NCI-H2029 (cell line): ENCODE measurements around the gene PRKN.

Experiments
- DNase-seq: peaks from one replicate; lab custom pipeline; 2025; lab: John Stamatoyannopoulos, UW

PRKN gene

DNA sequence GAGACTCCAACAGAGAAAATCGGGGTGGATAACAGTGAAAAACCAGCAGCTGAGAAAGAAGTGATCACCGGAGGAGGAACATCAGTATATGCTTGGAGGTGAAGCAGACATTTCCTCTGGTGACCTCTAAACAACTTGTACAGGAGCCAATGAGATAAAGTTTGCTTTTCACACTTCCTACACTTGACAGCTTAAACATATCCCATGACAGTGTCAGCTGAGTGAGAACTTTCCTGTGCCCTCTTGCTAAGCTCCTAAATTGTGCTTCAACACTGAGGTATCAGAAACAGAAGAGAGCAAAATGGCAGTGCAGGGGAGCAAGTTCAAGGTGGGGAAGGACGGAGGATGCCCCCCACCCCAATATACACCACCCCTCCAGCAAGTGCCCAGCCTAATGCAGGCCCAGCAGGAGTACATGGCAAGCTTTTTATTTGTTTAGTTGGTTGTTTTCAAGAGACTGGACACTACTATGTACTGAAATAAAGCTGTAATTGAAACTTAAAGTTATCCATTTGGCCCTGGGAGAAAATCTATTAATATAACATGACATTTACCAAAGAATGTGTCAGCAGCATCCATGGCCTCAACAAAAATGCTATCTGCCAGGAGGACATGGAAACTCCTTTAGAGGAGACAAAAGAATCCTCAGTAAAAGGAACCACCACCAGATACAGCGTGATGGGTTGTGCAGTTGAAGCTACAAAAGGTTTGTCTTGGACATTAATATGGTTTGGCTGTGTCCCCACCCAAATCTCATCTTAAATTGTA is 540.2 kb downstream of the PRKN start:
- no peak for DNase-seq

GRCh38 chr6:162184465-162184864 is 543.1 kb downstream of the PRKN start:
- no peak for DNase-seq

DNA sequence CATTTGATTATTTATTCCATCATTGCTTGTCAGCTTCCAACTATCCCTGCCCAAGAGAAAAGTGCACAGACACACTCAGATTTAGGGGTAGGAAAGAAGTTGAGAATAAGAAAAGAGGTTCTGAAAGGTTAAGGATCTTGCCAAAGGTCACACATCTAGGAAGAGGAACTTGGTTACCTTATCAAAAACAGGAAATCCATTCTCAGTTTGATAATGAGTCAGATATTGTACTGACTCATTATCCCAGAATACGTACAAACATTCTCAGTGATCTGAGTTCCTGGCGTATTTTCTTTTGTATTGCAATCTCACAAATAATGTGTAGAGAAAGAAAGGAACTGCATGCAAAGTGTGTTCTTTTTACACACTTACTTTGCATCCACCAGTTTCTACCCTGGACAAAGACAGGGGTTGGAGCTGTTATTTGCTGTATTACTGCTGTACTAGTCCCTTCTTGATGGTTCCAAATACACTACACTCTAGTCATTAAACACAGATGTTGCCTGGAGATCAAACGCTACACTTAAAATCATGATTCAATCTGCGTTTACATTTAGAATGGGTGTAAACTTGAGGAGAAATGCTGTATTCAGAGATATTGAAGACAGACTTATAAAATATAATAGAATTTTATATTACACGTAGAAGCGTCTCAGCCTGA is 545.7 kb downstream of the PRKN start:
- no peak for DNase-seq

GRCh38 chr6:162181111-162181510 is 546.5 kb downstream of the PRKN start:
- no peak for DNase-seq

DNA sequence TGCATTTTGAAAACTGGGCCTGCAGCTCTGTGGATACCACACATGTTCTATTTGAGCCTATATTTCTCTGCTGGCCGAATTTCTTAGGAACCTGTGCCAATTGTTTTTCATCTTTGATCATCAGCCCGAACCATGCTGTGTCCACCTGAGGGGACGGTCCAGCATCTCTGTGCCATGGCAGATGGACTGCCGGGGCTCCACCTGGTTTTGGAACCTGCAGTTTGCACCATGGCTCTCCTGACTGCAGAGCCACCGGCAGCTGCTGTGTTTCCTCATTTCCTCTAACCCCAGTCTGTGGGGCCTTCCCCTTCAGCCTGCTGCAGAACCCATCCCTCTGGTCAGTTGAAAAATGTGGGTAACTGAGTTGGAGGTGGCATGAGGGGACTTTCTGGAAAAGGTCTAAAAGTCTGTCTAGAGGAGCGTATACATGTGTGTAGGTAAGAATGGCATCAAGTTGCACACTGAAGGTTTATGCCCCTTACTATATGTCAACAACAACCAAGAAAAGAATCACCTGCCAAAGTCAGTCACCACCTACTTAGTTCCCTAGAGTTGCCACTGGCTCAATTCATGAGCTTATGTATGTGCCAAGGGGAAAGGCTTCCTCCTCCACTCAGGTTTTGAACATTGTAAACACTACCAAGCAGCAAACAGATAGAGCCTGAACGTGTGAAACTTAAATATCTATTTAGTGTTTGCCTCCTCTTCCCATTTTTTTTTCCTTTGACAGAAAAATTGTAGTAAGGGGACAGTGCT is 548.2 kb downstream of the PRKN start:
- no peak for DNase-seq

- DNase-seq = no peak
Observed at GRCh38 chr6:162178666-162179065, 548.9 kb downstream of the PRKN start.

DNA sequence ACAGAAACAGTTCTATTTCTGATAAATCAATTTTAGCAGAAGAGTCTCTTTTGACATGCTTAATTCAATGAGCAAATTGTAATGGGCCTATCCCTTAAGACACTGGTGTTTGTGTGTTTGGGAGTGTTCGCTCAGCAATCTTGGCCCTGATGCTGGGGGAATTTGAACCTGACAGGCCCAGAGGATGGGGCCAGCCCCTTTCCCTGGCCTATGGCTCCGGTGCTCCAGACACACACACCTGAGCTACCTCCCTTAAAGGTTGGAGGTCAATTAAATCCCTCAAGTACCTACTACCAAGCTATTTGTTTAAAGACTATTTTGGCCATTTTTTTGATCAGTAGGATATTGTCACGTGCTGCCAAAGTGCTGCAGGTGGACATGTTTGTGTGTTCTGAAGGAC is 549.3 kb downstream of the PRKN start:
- no peak for DNase-seq

DNA sequence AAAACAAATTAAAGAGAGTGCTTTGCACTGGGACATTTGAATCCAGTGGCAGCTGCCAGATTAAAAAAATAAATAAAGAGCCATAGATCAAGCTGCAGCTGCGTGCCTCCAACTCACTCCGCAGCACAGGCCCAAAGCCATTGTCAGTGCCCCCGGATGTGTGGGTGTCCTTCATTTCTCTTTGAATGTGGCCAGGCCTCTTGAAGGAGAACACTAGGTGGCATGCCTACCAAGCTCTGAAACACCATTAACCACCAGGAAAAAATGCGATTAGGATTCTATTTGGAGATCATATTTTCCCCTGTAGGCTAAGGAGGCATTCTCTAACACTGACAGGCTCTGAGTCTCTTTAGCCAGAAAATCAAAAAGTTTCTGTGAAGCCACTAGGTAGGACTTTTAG is 549.8 kb downstream of the PRKN start:
- DNase-seq = no peak

DNA sequence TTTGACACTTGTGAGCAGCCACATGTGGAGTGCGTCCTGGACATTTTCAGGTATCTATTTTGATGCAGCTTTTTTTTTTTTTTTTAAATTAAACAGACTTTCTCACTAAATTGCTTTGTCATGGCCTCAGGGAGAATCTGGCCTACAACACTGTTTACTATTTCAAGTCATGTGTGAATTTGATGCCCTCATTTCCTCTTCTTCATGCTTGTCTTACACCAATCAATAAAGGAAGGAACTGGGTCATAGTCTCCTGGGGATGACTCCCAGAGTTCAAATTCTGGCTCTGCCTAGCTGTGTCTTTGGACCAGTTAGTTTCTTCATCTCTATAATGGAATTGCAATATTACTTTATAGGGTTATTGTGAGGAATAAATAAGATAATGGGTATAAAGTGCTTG is 554.1 kb downstream of the PRKN start:
- no peak for DNase-seq

GRCh38 chr6:162165479-162165878 is 562.1 kb downstream of the PRKN start:
- no peak for DNase-seq

DNA sequence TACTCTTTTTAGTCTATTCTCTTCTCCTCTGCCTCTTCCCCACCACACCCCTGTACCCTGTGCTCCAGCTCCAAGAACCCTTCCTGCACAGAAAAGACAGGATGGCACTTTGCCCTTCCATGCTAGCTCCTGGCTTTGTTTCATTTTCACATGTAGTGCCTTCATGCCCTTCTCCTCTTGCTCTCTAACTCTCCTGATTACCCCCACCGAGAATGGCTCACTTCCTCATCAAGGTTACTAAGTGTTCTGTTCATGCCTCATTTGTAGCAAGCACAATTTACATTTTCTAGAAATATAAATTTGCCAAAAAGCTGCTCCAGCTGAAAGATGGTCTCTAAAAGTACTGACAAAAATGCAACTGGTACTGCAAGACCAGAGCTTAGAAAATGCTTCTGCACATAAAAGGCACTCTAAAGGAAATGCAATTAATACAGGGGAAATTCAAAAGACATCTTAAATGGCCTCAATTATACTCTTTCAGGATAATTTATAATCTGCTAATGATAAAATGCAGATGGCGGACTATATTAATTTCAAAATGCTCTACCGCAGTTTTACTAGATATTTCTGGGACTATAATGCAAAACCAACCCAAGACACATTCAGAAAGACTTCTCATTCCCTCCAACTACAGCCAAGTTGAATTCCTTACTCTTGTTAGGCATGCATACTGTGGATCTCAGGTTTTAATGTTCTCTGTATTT is 570.2 kb downstream of the PRKN start:
- DNase-seq = no peak

DNA sequence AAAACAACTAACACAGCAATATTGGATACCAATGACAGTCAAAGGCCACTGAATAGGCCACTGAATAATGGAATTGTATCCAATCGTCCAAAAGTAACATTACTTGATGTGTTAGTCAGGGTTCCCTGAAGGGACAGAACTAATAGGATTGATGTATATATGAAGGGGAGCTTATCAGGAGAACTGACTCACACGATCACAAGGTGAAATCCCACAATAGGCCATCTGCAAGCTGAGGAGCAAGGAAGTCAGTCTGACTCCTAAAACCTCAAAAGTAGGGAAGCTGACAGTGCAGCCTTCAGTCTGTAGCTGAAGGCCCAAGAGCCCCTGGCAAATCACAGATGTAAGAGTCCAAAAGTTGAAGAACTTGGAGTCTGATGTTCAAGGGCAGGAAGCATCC is 571.4 kb downstream of the PRKN start:
- no peak for DNase-seq

- DNase-seq = no peak
Observed at GRCh38 chr6:162154930-162155329, 572.6 kb downstream of the PRKN start.

GRCh38 chr6:162154001-162154400 is 573.6 kb downstream of the PRKN start:
- DNase-seq = no peak

DNA sequence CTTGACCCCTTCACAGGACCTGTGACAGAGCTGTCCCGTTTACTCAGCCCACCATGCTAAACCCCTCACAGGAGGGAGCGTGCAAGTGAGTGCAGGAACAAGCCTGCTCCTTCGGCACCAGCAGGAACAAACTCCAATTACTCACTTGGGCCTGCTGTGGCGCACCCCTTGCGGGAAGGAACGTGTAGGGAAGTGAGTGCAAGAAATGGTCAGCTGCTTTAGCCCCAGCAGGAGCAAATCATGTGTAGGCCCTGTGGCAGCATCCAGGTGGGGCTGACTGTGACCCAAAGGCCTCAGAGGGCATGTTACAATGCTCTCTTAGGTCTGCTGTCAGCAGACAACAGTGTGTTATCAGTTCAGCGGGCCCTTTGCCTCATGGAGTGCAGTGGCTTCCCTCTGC is 574.4 kb downstream of the PRKN start:
- DNase-seq = no peak

DNA sequence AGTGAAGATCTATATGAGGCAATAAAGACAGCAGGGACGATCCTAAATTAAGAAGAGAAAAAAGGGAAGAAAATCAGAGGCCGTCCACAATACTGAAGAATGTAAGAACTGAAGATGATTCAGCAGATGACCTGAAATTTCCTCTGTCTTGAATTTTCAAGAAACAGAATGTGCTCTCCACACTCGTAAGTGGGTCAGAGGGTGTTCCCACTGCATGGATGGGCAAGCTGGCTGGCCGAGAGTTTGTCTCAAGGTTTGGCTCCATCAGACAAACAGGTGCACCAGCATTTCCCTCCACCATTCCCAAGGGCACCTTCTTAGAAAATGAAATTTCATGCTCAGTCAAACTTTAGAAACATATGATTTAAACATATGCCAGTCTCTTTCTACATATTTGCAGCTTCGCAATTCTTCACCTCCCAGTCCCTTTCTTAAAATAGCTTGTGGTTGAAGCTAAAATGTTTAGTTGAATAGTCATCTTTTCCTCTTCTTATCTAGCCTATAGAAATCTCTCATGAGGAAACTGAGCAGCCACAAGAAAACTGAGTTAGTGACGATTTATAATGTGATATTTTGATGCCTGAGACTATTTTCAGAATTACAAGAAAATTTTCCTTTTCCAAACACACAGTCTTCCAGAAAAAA is 576.4 kb downstream of the PRKN start:
- DNase-seq = no peak

DNA sequence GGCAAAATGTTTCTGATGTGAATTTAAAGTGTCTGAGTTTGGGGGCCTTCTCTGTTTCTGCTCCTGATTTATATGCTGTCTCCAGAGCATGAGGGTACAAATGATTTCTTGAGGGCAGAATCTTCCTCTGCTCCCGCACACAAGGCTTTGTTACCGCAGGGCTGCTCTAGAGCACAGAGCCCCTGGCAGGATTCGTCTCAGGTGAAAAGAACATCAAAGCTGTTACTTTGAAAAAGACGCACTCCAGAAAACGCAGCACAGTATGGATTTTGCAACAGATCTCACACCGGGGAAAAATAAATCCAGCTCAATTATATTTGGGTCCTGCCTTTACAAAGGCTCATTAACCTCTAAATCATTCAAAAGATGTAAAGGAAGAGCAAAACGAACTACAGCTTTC is 577.3 kb downstream of the PRKN start:
- DNase-seq = no peak

DNA sequence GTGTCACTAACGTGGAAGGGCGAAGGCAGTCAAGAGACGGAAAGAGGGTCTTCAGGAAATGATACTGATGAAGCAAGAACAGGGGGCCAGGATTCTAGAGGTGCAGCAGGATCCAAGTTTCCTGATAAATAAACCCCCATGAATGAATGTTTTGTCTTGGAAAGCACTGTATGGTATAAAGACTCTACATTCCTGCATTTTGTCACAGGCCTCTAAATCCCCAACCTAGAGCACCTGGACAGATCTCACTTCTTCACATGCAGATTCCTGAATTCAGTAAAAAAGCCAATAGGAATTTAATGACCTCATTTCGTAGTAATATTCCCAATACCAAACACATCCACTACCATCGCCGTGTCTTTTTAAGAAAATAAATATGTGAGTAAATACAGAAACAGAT is 577.8 kb downstream of the PRKN start:
- no peak for DNase-seq

- no peak for DNase-seq
Observed at GRCh38 chr6:162147805-162148204, 579.8 kb downstream of the PRKN start.

- no peak for DNase-seq
Observed at GRCh38 chr6:162147281-162147680, 580.3 kb downstream of the PRKN start.

DNA sequence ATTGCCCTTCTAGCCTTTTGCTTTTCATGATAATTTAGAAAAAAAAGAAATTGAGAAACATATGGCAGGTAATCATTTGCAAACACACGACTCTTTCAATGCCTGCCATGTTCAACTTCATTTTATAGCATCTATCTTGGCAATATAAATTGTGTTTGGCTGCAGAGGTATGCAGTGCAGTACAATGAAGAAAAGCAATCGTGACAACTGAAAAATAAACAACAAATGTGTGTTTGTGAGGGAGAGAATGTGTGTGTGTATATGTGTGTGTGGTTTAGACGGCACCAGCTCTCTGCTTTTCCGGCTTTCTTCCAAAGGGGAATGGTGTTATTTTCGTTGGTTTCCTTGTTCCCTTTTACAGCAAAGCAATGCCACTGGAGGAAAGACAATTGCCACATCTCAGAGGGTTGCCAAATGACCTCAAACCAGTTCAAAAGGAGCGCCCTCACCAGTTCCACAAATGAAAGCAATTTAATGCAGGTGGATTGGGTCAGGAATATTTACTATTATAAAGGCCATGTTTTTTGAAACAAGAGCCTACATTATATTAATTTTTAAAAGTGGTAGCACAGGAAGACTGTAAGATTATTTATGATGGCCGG is 587.2 kb downstream of the PRKN start:
- no peak for DNase-seq

- DNase-seq = no peak
Observed at GRCh38 chr6:162125659-162126058, 601.9 kb downstream of the PRKN start.
